Prostate gland (tissue), 2 donors: ENCODE measurements around the gene ZBTB4.

Experiments used
- POLR2A ChIP-seq: fragments of 450-650 bp; IDR thresholded peaks from one replicate; pipeline ENCODE4 v1.6.1; 2016; ENCODE audit warnings: antibody characterized with exemption, mild to moderate bottlenecking
- POLR2AphosphoS5 ChIP-seq: sonication (generic); formaldehyde crosslinking; IDR thresholded peaks from one replicate; pipeline ENCODE4 v1.6.1; 2017; ENCODE audit warnings: antibody characterized with exemption
- TF ChIP-seq, protein P1 (sequence below), 4 experiments: fragments of 200-600 bp in 2 of 4; fragments of 450-650 bp in 2 of 4; sonication (generic) in 2 of 4; IDR thresholded peaks; 1 replicate in 3 of 4; 2 replicates in 1 of 4; pipeline ENCODE4 v1.5.1; 2016 to 2019; ENCODE audit warnings: antibody characterized with exemption in 4 of 4, mild to moderate bottlenecking in 2 of 4, moderate library complexity in 2 of 4

GRCh38 chr17:7460850-7461660 lies 18.4 kb downstream of the ZBTB4 start:
- TF ChIP-seq, protein P1, sequence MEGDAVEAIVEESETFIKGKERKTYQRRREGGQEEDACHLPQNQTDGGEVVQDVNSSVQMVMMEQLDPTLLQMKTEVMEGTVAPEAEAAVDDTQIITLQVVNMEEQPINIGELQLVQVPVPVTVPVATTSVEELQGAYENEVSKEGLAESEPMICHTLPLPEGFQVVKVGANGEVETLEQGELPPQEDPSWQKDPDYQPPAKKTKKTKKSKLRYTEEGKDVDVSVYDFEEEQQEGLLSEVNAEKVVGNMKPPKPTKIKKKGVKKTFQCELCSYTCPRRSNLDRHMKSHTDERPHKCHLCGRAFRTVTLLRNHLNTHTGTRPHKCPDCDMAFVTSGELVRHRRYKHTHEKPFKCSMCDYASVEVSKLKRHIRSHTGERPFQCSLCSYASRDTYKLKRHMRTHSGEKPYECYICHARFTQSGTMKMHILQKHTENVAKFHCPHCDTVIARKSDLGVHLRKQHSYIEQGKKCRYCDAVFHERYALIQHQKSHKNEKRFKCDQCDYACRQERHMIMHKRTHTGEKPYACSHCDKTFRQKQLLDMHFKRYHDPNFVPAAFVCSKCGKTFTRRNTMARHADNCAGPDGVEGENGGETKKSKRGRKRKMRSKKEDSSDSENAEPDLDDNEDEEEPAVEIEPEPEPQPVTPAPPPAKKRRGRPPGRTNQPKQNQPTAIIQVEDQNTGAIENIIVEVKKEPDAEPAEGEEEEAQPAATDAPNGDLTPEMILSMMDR (IDR thresholded peaks at IDR 0.05) = no peak
- TF ChIP-seq POLR2A (no peak), POLR2AphosphoS5 (no peak)
